ENCODE results near the gene C1orf50.
"Not testable (repeated sequence)": the region's sequence is repeated elsewhere in the genome, so short reads cannot be mapped to it uniquely, and the experiment has no call there.

C1orf50 gene

DNA sequence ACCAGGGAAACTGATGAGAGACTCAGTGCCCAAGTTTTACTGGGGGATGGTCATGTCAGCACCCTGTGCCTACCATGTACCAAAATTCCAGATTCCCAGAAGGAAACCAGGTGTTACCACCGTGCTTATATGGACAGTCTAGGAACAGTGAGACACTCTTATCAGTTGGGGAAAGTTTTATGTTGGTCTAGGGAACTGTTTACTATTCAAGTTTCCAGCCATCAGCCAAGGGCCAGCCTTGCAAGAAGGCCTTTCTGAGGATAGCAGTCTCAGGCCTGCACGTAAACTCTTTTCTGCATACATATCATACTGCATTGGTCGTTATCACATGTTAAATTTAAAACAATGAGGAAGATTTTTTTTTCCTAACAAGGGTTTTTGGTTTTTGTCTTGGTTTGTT is 30.4 kb downstream of the C1orf50 start:
- H3K4me3 ChIP-seq (ENCODE audit: low read depth, low read length): no peak overlapping the region

DNA sequence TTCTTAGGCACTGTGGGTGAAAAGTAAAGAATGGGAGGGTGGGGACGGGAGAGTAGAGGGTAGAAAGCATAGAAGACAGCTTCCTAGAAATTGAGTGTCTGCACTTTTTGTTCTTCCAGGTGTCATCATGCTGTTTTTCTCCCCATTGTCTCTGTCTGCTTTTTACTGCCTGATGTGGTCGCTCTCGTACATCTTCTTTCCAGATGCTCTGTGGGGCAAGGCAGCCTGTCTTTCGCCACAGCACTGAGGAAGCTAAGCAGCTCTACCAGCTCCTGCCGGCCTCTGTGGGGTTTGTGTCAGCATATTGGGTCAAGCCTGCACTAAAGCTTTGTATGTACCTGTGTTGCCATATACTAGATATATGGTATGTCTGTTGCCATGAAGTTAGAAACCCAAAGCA is 30.9 kb downstream of the C1orf50 start:
- H3K4me3 ChIP-seq (ENCODE audit: low read depth, low read length): no peak overlapping the region

DNA sequence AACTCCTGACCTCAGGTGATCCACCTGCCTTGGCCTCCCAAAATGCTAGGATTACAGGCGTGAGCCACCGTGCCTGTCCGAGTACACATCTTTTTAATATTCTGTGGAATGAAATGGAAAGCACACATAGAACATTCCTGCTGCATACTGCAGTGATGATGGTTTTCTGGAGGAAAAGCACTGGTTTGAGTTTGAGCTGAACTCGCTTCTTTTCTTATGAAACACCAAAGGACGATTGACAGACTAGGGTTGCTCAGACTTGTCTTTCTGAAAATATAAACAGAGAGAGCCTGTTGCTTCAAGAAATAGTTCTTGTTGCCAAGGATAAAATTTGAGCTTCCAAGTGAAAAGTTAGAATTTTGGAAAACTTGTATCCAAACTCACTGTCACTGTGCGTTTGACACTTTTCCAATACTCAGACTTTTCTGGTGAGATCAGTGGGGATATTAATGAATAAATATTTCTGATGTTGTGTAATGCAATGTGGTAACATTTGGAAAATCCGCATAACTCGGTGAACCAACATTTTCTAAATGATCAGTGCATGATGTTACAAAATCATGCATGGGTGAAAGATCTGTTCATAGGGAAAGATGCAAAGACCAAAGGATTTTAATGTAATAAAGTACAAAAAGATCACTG is 34.9 kb downstream of the C1orf50 start:
- H3K4me3 ChIP-seq (ENCODE audit: low read depth, low read length): no peak overlapping the region

DNA sequence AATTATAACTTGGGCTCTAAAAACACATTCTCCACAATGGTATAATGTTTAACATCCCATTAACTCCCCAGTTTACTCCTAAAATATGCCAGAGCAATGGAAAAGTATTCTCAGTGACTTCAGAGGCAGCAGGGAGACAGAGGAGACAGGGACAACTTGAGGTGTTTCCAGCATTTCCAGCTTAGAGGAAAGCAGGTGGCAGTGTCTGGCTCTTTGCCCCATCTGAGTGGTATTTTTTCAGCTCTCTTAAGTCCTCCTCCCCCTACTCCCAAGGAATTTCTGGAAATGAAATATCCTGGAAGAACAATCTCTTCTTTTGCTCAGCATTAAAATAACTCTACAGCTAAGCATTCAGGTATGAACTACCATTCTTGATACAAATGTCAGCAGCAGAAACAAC is 39.1 kb downstream of the C1orf50 start:
- no peak overlapping the region for H3K4me3 ChIP-seq (ENCODE audit: low read depth, low read length)

DNA sequence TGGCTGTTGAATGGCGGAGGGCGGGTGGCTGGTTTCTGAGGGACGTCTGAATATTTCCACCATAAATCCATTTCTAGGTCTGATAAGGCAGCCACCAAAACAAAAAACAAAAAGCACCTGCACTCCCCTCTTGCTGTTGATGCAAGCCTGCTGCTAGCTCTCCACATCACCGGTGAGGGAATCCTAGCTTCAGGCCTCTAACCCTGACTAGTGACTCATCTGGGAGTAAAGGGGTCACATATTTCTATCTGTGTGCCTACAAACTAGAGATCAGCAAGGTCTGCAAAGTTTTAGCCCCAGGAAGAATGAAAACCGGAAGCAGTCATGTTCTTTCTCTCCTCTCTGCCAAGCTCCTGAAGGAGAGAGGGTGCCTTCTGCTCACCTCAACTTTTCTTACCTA is 39.5 kb downstream of the C1orf50 start:
- no peak overlapping the region for H3K4me3 ChIP-seq (ENCODE audit: low read depth, low read length)

DNA sequence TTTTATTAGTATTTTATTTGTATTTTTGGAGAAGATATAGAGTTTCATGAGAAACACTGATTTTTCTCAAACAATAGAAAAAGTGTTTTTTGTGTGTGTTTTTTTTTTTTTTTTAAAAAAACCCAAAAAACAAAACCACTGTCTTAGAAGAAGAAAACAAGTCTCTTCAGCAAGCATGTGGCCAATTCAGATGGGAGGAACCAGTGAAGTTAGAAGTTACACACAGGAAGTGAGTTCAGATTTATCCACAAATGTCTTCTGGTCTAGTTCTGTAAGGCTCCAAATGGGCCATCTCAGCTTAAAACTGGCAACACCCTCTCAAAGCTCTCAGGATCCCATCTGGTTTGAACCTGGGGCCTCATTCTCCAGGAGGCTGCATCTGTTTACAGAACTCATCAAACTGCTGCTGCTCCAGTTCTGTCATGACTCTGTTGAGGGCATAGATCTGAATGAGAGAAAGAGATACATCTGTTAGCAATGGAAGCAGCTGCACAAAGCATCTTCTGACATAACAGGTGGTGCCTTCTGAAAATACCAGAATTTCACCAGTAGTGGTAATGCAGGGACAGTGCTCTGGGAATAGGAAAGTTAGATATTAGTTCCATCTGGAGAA is 40.1 kb downstream of the C1orf50 start:
- H3K4me3 ChIP-seq (ENCODE audit: low read depth, low read length): no peak overlapping the region

DNA sequence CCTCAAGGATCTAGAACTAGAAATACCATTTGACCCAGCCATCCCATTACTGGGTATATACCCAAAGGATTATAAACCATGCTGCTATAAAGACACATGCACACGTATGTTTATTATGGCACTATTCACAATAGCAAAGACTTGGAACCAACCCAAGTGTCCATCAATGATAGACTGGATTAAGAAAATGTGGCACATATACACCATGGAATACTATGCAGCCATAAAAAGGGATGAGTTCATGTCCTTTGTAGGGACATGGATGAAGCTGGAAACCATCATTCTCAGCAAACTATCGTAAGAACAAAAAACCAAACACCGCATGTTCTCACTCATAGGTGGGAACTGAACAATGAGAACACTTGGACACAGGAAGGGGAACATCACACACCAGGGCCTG is 47.8 kb downstream of the C1orf50 start:
- H3K4me3 ChIP-seq (ENCODE audit: low read depth, low read length): not testable (repeated sequence)

DNA sequence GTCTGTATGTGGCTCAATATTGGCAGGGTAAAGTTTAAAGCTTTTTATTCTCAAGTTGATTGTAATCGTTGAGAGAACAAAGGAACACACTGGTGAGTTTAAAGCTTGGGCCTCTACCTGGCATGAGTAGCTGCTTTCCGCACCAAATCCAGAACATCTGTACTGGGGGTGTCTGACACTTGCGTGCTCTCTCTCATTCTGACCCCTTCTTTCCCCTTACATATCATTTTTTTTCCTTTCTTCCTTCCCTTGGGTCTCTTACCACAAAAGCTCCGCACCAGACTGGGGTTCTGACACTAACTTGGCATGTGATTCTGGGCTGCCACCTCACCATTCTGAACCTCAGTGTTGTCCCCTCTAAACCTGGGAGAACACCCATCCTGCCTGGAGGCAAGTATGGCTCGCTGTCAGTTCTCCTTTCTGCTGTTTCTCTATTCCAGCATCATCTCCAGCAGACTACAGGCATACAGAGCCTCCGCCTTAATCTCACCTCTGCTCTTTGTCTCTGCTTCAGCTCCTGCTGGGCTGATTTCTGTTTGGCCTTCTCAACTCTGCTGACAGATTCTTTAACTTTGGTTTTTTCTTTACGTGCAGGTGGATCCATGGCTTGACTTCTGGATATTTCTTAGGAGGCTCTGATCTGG is 49.0 kb downstream of the C1orf50 start:
- H3K4me3 ChIP-seq (ENCODE audit: low read depth, low read length): peak overlapping the region; percentile 81

DNA sequence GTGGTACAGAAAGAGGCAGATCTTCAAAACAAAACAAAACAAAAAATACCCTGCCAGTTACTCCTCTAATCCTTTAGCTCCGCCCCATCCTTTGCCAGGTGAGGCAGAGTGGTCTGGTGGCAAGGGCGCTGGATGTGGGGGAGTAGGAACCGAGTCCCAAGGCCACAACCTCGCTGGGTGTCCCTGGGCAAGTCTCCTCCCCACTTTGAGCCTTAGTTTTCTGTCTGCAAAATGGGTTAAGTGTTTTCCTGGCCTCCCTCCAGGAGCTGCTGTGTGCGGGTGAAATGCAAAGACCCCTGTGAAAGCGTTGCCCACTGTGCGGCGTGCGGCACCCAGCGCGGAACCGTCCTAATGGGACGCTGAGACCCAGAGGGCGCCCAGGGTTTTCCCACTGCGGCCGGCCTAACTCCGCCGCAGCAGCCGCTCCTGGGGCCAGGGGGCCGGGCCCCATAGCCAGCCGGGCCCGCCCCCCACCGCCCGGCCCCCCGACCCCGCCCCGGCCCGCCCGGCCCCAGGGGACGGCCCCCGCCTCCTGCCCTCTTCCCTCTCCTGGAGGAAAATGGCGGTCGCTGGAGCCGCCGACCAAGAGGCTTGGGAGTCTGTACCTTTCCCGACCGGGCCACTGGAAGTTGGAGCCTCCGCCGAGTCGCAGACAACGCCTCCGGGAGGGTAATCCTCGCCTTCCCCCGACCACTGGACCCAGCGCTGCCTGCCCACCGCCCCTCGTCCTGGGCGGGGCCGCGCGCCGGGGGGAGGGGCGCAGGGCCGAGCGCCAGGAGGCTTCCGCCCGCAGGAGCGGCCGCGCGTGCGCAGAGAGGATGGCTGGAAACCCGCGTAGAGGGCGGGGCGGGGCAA is 49.8 kb downstream of the C1orf50 start, which contains the start of the genes ERMAP and SVBP:
Gene ERMAP (plus strand): TSS at position 538 of the 855 bp plus-strand sequence. CDS start 13,327 bp downstream, outside the sequence.
Gene SVBP (minus strand): TSS at position 813 of the 855 bp plus-strand sequence. CDS start 853 bp downstream, outside the sequence.
- H3K4me3 ChIP-seq (ENCODE audit: low read depth, low read length): peak within 1 kb of the TSS; percentile 81

DNA sequence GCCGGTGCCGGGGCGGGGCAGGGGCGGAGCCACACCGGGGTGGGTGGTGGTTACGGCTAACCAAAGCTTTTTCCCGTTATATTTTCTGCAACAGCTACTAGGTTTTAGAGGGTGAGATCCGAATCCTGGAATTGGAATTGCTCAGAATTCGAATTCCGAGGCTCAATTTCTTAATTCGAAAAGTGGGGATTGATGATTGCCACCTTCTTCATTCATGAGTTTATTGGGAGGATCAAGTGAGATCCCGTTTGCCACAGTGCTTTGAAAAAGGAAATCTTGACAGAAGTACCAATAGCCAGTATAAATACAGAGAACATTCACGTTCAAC is 50.4 kb downstream of the C1orf50 start:
- H3K4me3 ChIP-seq (ENCODE audit: low read depth, low read length): no peak overlapping the region

DNA sequence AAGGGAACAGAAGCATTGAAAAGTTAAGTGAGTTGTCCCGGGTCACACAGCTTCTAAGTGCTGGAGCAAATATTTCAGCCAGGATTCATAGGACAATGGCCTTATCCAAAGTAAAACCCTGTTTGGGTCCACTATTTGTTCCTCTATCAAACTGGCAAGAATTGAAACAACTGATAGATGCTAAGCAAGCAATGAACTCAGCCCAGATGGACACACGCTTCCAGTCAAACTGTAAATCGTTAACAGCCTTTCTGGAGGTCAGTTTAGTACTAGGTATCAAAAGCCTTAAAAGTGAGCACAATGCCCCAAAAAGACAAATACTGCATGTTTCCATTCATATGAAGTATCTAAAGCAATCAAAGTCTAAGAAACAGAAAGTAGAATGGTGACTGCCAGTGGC is 50.9 kb downstream of the C1orf50 start:
- H3K4me3 ChIP-seq (ENCODE audit: low read depth, low read length): no peak overlapping the region

DNA sequence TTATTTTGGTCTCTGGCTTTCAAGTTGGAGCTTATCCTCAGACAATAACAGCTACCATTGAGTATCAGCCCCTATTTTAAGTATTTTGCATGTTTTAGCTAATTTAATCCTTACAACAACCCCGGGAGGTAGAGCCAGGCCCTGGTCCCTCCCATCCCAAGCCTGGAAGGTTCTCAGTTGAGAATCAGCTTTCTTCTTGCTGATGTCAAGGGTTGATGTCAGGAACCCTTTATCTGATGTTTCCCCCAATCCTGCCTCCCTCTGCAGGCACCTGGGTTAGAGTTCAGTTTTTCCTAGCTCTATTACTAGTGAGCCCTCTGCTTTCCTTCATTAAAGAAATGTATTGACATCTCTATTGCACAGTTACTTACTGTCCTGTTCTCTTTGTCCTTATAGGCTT is 53.8 kb downstream of the C1orf50 start:
- no peak overlapping the region for H3K4me3 ChIP-seq (ENCODE audit: low read depth, low read length)

DNA sequence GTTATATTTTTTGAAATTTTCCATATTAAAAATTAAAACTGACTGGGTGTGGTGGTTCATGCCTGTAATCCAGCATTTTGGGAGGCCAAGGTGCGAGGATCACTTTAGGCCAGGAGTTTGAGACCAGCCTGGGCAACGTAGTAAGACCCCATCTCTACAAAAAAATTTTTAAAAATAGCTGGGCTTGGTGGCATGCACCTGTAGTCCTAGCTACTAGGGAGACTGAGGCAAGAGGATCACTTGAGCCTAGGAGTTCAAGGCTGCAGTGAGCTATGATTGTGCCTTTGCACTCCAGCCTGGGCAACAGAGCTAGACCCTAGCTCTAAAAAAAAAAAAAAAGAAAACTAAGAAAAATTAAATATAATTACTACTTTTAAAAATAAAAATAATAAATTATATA is 54.6 kb downstream of the C1orf50 start:
- H3K4me3 ChIP-seq (ENCODE audit: low read depth, low read length): no peak overlapping the region

DNA sequence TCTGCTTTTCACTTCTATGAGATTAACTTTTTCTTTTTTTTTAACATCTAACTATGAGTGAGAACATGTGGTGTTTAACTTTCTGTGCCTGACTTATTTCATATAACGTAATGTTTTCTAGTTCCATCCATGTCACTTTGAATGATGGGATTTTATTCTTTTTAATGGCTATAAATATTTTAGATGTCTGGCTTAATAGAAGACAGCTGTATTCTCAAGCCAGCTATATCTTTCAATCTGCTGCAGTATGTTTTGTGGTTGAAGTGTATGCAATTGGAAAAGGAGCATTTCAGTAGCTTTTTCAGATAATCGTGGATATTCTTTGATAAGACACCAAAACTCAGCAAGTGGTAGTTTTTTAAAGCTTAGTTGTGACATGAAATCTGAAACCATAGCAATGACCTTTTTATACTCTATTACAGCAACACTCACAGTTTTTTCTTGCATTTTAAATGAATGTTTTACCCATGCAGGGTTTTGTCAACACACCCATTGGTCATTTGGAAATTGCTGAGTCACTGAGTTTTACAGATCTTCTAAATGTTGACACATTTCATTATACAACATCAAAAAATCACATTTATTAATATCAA is 55.8 kb downstream of the C1orf50 start:
- no peak overlapping the region for H3K4me3 ChIP-seq (ENCODE audit: low read depth, low read length)

DNA sequence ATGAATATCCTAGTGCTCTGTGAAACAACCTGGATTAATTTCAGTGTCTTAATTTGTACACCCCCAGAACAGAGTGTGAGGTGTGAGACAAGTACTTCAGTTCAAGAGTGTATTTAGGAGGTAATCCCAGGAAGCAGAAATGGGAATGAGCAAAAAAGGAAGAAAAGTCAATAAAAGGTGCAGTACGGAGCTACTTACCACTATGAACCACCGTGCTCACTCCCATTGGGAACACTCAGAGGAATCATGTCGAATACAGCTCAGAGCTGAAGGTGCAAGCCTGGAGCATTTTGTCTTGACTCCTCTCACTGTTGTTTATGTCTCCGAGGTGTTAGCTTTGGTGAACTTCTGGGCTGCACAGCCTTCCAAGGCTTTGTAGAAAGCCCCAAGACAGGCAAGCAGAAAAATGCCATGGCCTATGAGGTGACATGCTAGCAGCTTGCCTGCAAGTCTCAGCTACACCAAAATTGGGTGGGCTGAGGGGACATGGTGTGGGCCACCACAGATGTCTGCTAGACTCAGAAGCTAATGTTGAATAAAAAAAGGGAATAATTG is 57.5 kb downstream of the C1orf50 start:
- no peak overlapping the region for H3K4me3 ChIP-seq (ENCODE audit: low read depth, low read length)

DNA sequence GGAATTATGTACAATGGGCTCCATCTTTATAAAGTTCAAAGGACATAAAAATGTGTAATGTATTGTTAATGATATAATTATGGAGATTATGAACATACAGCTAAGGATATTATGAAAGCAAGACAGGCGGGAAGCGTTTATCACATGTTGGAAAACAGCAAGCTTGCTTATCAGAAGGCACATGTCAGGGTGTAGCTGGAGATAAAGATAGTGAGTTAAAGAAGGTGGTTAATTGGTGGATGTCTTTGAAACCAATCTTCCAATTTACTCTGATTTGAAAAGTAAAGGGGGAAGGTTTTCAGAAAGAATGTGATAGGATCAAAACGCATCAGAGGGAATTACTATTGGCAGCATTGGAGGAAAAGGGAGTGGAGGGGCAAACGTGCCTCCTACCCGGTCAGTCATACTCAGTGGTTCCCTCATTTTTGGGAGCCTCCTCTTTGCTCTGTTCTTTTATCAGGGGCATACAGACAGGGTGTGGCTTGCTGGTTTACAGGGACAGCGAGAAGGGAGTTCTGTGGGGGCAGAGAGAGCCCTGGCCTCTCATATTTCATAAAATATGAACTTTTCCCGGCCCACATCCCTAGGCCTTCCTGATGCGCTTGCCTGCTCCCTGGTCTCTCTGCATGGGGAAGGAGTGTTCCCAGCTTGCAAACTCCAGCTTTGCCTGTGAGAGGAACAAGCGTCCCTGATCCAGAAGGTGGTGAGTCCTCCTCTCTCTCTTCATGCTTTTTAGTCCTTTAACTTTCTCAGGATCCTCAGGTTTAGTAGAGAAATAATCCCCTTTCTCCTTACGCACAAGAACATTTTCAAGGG is 58.2 kb downstream of the C1orf50 start:
- no peak overlapping the region for H3K4me3 ChIP-seq (ENCODE audit: low read depth, low read length)

All from iPS-11a (cell line).